Hepatocyte (in vitro differentiated cells): ENCODE results near the gene LIN28B.

Experiments used
- CTCF ChIP-seq: fragments of 200-600 bp; sonication (generic); IDR thresholded peaks from 2 replicates; pipeline ENCODE4 v1.5.1; 2016; ENCODE audit warnings: antibody characterized with exemption, mild to moderate bottlenecking; ENCODE audit not compliant: poor library complexity
- EZH2 ChIP-seq: fragments of 200-600 bp; sonication (generic); IDR thresholded peaks from 2 replicates; pipeline ENCODE4 v1.6.1; 2016; ENCODE audit warnings: antibody characterized with exemption, mild to moderate bottlenecking, borderline replicate concordance
- EZH2phosphoT487 ChIP-seq: fragments of 200-600 bp; sonication (generic); IDR thresholded peaks from one replicate; pipeline ENCODE4 v1.6.1; 2018; ENCODE audit warnings: antibody characterized with exemption, mild to moderate bottlenecking, low read depth, moderate library complexity; ENCODE audit not compliant: unreplicated experiment, severe bottlenecking

- TF ChIP-seq EZH2 (no peak), CTCF (no peak), EZH2phosphoT487 (no peak)
These were observed 44.2 kb downstream of the LIN28B start for GRCh38 chr6:105001063-105001462.
